ENCODE data around the gene INO80B.
"Not testable (repeated sequence)": the region's sequence is repeated elsewhere in the genome, so short reads cannot be mapped to it uniquely, and the experiment has no call there.

Gene INO80B

GRCh38 chr2:74482801-74483674 lies 28.2 kb downstream of the INO80B start, which contains the start of the genes CCDC142 and TTC31:
Gene CCDC142 (minus strand): TSS chr2:74482998. CDS start chr2:74482837, 161 bp downstream.
Gene TTC31 (plus strand): TSS chr2:74483081. CDS start chr2:74483096, 15 bp downstream.
- peak; percentile 52 for FAIRE-seq

DNA sequence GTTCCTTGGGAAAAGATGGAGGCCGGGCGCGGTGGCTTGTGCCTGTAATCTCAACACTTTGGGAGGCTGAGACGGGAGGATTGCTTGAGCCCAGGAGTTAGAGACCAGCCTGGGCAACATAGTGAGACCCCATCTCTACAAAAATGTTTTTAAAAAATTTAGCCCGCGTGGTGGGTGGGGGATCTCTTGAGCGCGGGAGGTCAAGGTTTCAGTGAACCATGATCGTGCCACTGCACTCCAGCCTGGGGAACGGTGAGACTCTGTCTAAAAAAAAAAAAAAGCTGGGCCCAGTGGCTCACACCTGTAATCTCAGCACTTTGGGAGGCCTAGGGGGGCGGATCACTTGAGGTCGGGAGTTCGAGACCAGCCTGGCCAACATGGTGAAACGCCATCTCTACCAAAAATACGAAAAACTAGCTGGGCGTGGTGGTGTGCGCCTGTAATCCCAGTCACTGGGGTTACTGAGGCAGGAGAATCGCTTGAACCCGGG lies 28.8 kb downstream of the INO80B start:
- FAIRE-seq: not testable (repeated sequence)

GRCh38 chr2:74486141-74486540 lies 31.3 kb downstream of the INO80B start:
- FAIRE-seq: no peak

DNA sequence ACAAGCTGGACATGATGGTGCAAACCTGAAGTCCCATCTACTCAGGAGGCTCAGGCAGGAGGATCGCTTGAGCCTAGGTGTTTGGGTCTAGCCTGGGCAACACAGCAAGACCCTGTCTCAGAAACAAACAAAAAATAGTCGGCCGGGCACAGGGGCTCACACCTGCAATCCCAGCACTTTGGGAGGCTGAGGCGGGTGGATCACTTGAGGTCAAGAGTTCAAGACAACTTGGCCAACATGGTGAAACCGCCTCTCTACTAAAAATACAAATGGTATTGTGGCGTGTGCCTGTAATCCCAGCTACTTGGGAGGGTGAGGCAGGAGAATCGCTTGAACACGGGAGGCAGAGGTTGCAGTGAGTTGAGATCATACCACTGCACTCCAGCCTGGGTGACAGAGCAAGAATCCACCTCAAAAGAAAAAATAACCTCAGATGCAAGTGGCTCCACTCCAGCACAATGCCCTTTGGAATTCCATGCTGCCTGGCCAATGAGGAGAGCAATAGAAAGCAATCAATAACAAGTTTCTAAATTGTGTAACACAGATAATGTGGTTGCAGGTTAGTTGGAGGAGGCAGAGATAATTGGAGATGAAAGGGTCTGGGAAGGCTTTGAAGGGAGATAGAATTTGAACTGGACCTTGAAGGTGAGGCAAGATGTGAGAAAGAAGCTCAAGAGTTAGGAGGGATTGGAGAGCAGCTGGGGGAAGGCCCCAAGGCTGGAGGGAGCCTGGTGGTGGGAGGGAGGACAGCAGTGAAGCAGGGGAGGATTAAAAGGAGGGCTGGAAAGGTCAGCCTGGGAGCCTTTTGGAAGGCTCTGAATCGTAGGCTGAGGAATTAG lies 34.0 kb downstream of the INO80B start:
- FAIRE-seq: no peak

DNA sequence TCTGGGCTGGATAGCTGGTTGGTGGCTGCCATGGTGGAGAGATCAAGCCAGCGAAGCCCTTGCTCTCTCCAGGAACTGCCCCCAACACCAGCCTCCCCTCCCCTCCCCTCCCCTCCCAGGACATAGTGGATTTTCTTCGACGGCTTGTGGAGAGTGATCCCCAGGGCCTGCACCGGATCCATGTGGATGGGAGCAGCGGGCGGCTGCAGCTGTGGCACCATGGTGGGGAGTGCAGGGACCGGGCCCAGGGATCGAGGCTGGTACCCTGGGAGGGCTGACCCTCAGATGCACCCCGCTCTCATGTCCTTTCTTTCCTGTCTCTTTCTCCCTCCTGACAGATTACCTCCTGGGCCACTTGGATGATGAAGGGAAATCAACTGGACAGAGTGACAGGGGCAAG lies 35.0 kb downstream of the INO80B start:
- no peak for FAIRE-seq

DNA sequence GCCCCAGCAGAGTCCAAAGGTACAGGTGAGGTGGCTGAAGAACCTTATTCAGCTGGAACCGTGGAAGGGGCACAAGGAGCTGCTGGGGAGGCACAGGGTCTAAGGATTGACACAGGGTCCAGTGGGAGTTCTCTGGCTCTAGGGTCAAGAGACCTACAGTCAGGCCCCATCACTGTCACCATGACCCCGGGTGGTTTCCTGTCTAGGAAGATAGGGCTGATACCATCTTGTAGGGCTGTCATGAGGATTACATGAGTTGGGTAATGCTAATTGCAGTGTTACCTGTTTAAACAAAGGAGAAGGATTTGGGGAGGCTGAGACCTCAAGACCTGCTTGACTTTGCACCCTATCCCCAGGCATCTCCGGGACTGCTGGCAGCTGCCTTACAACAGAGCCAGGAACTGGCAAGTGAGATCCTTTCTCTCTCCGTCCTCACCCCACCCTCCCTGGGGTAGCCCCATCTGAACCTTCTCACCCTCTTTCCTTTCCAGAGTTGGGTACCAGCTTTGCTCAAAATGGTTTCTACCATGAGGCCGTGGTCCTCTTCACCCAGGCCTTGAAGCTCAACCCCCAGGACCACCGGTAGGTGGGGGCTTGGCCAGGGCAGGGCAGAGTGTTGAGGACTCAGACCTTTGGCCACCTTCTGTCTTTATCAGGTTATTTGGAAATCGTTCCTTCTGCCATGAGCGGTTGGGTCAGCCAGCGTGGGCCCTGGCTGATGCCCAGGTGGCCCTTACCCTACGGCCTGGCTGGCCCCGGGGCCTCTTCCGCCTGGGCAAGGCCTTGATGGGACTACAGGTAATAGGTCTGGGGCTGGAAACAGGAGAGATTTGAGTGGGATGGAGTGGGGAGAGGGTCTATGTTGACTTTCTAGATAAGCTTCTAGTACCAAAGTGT lies 37.0 kb downstream of the INO80B start:
- no peak for FAIRE-seq

GRCh38 chr2:74493546-74493945 lies 38.7 kb downstream of the INO80B start:
- FAIRE-seq: no peak

DNA sequence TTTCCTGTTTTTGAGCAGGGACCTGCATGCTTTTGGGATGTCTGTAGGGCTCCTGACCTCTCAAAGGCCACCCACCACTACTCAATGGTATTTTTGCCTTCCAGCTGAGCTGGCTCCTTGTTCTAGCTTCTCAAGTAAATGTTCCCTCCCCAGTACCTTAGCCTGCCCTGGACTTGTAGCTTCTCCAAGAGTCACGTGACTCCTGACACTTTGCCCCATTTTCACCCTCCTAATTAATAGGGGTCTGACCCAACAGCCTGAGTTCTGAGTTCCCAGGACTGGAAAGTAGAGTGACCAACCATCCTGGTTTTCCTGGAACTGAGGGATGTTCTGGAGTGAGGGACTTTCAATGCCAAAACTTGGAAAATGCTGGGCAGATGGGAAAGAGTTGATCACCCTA lies 40.6 kb downstream of the INO80B start:
- no peak for FAIRE-seq

DNA sequence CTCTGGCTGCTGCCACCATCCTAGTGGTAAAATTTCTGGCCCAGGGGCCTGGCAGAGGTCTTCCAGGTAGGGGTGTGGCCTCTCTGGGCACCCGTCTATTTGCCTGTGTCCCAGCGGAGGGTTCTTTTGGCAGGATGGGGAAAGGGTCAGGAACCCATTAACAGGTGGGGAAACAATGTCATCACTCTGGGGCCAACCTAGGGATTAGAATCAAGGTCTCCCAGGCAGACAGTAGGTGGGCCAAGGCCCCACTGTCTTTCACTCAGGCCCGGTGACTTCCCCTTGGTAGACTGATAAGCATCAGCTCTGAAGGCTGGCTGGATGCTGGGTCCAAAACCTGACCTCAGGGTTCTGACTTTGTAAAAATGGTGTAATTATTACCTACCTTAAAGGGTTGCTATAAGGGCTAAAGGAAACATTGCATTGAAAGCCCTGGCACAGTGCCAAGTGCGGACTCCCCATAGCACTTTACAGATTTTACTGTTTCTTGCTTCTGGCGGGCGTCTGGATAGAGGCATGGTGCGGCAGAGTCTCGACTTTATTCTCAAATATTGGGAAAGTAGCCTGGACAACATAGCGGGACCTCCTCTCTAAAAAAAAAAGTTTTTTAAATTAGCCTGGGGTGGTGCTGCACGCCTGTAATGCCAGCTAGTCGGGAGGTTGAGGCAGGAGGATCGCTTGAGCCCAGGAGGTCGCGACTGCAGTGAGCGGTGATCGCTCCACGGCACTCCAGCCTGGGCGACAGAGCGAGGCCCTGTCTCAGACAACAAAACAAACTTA lies 42.3 kb downstream of the INO80B start:
- FAIRE-seq: no peak

DNA sequence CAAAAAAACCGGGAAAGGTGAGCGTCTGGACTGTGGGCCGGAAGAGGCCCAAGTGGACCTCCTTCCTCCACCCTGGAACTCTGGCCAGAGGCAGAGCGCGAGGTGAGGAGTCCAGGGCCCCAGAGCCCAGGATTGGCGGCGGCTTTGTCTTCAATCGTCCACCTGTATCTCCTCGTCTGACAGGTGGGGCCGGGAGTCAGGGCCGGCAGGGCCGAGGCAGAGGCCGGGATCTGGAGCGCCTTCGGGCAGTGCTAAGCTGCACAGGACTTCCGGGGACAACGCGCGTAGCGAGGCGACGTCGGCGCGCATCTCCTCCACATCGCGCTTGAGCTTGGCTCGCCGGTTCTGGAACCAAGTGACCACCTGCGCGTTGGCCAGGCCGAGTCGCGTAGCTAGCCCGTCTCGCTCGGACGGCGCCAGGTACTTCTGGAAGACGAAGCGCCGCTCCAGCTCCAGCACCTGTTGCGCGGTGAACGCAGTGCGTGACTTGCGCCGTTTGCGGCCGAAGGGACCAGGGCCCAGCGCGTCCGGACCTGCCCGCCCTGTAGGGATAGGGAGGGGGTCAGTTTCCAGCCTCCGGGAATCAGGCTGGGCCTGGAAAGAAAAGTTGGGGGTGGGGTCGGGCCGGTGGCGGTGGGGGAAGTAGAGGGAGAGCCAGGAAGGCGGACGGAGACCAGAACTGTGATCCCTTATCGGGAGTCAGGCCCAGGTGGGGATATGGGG lies 43.1 kb downstream of the INO80B start:
- no peak for FAIRE-seq

GRCh38 chr2:74498500-74499266 lies 43.8 kb downstream of the INO80B start:
- no peak for FAIRE-seq

GRCh38 chr2:74499267-74499939 lies 44.5 kb downstream of the INO80B start, which contains the start of gene LBX2:
Gene LBX2 (minus strand): TSS chr2:74499603. CDS start chr2:74499537, 66 bp downstream.
- FAIRE-seq: no peak

DNA sequence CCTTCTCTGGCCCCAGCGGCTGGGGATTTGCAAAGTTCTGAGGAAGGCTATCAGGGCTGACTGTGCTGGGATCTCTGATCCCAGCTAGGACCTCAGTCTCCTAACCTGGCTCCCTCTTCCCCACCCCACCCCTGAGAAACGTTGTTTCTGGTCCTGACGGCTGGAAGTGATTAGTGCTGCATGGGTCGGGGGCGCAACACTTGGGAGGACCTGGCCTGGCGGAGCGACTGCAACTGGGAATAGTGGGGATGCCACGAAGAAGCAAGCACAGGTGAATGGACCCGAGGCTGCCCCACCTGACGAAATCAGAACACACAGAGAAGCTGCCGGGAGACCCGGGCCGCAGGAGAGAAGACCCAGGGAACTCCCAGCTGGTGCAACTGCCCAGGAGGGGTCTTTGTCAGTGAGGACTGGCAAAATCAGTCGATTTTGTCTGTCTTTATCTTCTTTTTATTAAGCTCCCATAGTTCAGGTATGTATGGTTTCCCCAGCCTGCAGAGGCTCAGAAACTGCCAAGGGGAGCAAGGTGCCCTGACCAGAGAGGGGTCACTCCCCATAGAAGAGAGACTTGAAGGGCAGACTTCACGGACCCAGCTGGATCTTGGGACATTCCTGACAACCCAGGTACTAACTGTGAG lies 45.2 kb downstream of the INO80B start:
- FAIRE-seq: no peak

DNA sequence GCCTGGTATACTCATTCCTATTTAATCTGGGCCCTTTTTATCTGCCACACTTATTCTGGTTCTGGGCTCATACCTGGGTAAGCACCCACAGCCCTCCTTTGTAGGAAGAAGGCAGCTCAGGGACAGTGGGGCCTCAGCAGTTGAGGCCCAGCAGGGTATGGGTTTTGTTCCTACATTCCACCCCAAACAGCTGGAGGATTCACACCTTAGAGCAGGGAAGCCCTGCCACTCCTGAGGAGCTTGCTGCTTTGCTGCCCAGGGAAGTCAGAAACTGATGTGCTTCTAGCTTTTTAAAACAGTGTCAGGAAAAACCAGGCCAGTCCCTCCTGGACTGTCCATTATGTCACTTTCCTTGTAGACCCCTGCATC lies 45.7 kb downstream of the INO80B start:
- FAIRE-seq: no peak

GRCh38 chr2:74501335-74502071 lies 46.6 kb downstream of the INO80B start:
- no peak for FAIRE-seq

DNA sequence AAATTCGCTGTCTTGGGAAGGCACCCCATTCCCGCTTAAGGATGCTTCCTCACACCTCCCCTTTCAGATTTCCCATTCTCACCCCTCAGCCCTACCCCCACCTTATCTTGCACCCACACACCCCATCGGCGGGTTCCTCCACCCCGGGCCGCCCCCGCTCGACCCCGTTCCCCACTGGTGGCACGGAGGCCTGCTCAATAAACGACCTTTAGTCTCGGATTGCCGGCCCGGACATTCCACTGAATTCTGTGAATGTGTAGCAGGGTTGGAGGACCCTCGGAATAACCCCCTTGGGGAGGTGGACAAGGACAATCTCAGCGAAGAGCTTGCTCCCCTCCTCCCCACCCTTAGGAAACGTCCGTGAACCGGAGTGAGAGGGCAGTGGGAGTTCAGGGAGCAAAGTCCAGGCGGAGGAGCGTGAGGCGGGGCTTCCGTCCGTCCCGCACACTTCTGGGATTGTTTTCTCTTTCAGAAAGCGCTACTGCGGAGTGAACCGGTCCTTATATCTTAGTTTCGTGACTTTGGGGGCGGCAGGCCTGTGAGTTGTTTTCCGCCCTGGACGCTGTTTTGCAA lies 47.3 kb downstream of the INO80B start:
- no peak for FAIRE-seq

GRCh38 chr2:74502720-74503505 lies 48.0 kb downstream of the INO80B start:
- no peak for FAIRE-seq
